B cell (primary cell): ENCODE results near the gene RAB22A. TPM values are rescaled to one million over a fixed set of nuclear protein-coding genes. Genes with fewer than 3 reads are reported as not detected.

Experiments used
- ATAC-seq: fragments of 200-7000 bp; cut with Tn5 transposase; one replicate; pipeline ENCODE4 v1.10.0; 2021; ENCODE audit warnings: low read depth, mild to moderate bottlenecking, moderate number of reproducible peaks, moderate library complexity
- CTCF ChIA-PET: fragments of 350-600 bp; sonication (Branson Sonifier 250); formaldehyde crosslinking; loops from one replicate; lab custom pipeline; 2021; ENCODE audit warnings: antibody characterized with exemption, inconsistent platforms; lab: Charles Lee
- POLR2A ChIA-PET: fragments of 350-600 bp; sonication (Branson Sonifier 250); formaldehyde crosslinking; loops from one replicate; lab custom pipeline; 2021; ENCODE audit warnings: antibody characterized with exemption; lab: Charles Lee
- DNase-seq: peaks from one replicate; pipeline ENCODE4 v3.0.0; 2013
- H2AFZ ChIP-seq: 2 replicates; pipeline ENCODE4 v1.6.1; 2012; ENCODE audit warnings: mild to moderate bottlenecking, low read depth, low read length; ENCODE audit not compliant: insufficient read depth, poor library complexity, severe bottlenecking
- H3K27ac ChIP-seq, 2 donors: 1 replicate in 1 of 2; 2 replicates in 1 of 2; pipeline ENCODE4 v1.5.1; 2012 to 2013; ENCODE audit warnings: low read length in 2 of 2, mild to moderate bottlenecking in 2 of 2, moderate library complexity in 1 of 2
- H3K27me3 ChIP-seq, 4 experiments: fragments of 200-600 bp in 1 of 4; sonication (generic) in 1 of 4; replicated peaks in 1 of 4; 1 replicate in 2 of 4; 2 replicates in 2 of 4; pipeline versions ENCODE4 v1.6.1 to v1.7.0; 2013 to 2016; ENCODE audit warnings: low read length in 3 of 4, mild to moderate bottlenecking in 2 of 4, mixed read lengths in 1 of 4, moderate library complexity in 1 of 4; ENCODE audit not compliant: insufficient read depth in 4 of 4, control insufficient read depth in 3 of 4; ENCODE audit errors: control extremely low read depth in 1 of 4
- H3K36me3 ChIP-seq, 2 experiments: replicated peaks in 1 of 2; 1 replicate in 1 of 2; 2 replicates in 1 of 2; pipeline versions ENCODE4 v1.6.1 to v1.7.1; 2013; ENCODE audit warnings: low read length in 1 of 2; ENCODE audit not compliant: insufficient read depth in 2 of 2, control insufficient read depth in 1 of 2; ENCODE audit errors: control extremely low read depth in 1 of 2, extremely low read depth in 1 of 2
- H3K4me1 ChIP-seq, 2 donors: fragments of 200-600 bp in 1 of 2; sonication (generic) in 1 of 2; 1 replicate in 1 of 2; 2 replicates in 1 of 2; pipeline versions ENCODE4 v1.5.1 to v1.6.1; 2013 to 2017; ENCODE audit warnings: low read length in 2 of 2; ENCODE audit not compliant: control insufficient read depth in 2 of 2, insufficient read depth in 2 of 2
- H3K4me2 ChIP-seq: replicated peaks from 2 replicates; pipeline ENCODE3; 2012; ENCODE audit warnings: mild to moderate bottlenecking, low read depth, low read length; ENCODE audit not compliant: poor library complexity, severe bottlenecking
- H3K4me3 ChIP-seq, 5 experiments: fragments of 200-600 bp in 1 of 5; sonication (generic) in 1 of 5; 1 replicate in 3 of 5; 2 replicates in 2 of 5; pipeline versions ENCODE4 v1.5.1 to v1.7.0; 2011 to 2016; ENCODE audit warnings: low read length in 4 of 5, mild to moderate bottlenecking in 4 of 5, low read depth in 2 of 5, control low read depth in 1 of 5, moderate library complexity in 1 of 5; ENCODE audit not compliant: insufficient read depth in 1 of 5; ENCODE audit errors: control extremely low read depth in 1 of 5, extremely low read depth in 1 of 5
- H3K79me2 ChIP-seq: fragments of 200-600 bp; sonication (generic); one replicate; pipeline ENCODE4 v1.6.0; 2016; ENCODE audit warnings: low read length; ENCODE audit not compliant: control insufficient read depth, insufficient read depth
- H3K9ac ChIP-seq: fragments of 200-600 bp; sonication (generic); 2 replicates; pipeline ENCODE4 v1.6.1; 2017; ENCODE audit warnings: mild to moderate bottlenecking, low read length, moderate library complexity
- H3K9me3 ChIP-seq, 3 donors: one replicate each; pipeline versions ENCODE4 v1.6.1 to v1.7.1; 2013; ENCODE audit warnings: low read length in 2 of 3; ENCODE audit not compliant: control insufficient read depth in 2 of 3, insufficient read depth in 1 of 3; ENCODE audit errors: control extremely low read depth in 1 of 3
- H4K20me1 ChIP-seq: 2 replicates; pipeline ENCODE4 v1.6.0; 2012; ENCODE audit warnings: mild to moderate bottlenecking, low read length; ENCODE audit not compliant: insufficient read depth, control insufficient read depth, poor library complexity, severe bottlenecking
- H3K27ac Mint-ChIP-seq: one replicate; pipeline ENCODE4 v1.8.0; 2021; ENCODE audit warnings: mixed read lengths
- H3K27me3 Mint-ChIP-seq: one replicate; pipeline ENCODE4 v1.8.0; 2021; ENCODE audit warnings: mixed read lengths
- H3K4me1 Mint-ChIP-seq: one replicate; pipeline ENCODE4 v1.8.0; 2021; ENCODE audit warnings: mixed read lengths
- H3K4me3 Mint-ChIP-seq: one replicate; pipeline ENCODE4 v1.8.0; 2021; ENCODE audit warnings: mixed read lengths
- H3K9me3 Mint-ChIP-seq: one replicate; pipeline ENCODE4 v1.8.0; 2022; ENCODE audit warnings: mixed read lengths; ENCODE audit not compliant: insufficient read depth
- EZH2 ChIP-seq: IDR thresholded peaks from 2 replicates; pipeline ENCODE4 v1.6.1; 2012; ENCODE audit warnings: borderline replicate concordance, low read depth, mild to moderate bottlenecking, moderate library complexity, low read length; ENCODE audit not compliant: insufficient read depth, poor library complexity, severe bottlenecking
- WGBS: methylation state at CpG from one replicate; pipeline ENCODE4 v1.1.5; 2013; ENCODE audit warnings: missing lambda C conversion rate; ENCODE audit not compliant: insufficient coverage; 5-methylcytosine and 5-hydroxymethylcytosine counted together
- intact Hi-C: fragments of 100-400 bp; cut with micrococcal nuclease; formaldehyde crosslinking; loops from one replicate; pipeline ENCODE4 v1.10.0; 2022
- polyA plus RNA-seq: library from polyadenylated mRNA; depleted of rRNA; stranded (reverse); fragments of >200 nt; gene quantifications from 2 replicates; pipeline ENCODE4 v1.2.3, GENCODE V29; 2012
- total RNA-seq, 2 donors: library from RNA; stranded (reverse); fragments of 120-200 nt in 1 of 2; gene quantifications; 1 replicate in 1 of 2; 2 replicates in 1 of 2; pipeline versions ENCODE4 v1.2.3 to v1.2.4, GENCODE V29; 2013 to 2022
- TF ChIP-seq, protein P1 (sequence below): fragments of 200-600 bp; IDR thresholded peaks from one replicate; pipeline ENCODE4 v1.8.0; 2022; ENCODE audit warnings: antibody characterized with exemption, mild to moderate bottlenecking

Gene RAB22A
- total and polyA plus RNA-seq, 2 donors (not counting 1 experiment from before 2014, with no cell fraction given) = 7.5 to 21.1 TPM

DNA sequence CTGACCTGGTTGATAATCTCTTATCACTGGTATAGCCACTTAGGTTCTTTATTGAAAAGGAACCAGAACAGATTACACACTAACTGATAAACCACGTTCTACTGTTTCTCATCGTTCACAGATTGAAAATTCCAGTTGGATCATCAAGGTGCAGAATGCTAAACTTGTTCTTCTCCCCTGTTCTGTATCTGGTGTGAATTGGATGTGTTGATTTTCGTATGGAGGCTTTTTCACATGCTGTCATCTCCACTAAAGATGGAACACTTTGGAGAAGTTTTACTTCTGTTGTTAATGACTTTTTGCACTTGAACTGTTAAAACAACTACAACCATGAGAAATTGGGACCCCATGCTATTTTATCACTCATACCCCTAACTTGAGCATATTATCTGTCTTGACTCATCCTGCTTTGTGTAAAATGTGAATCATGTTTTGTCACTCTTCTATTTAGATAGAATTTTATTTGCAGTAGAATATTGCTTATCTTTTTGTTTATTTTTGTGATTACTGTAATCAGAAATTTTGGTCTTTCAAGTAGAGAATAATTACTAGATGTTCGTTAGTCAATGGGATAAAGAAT is 97.0 kb downstream of the RAB22A start:
- no peak overlapping the region for H3K27ac Mint-ChIP-seq
- H3K4me3 Mint-ChIP-seq = no peak overlapping the region
- ATAC-seq (no peak), DNase-seq (no peak)
- Histone ChIP-seq H3K4me3 (no peak overlapping the region), H3K4me2 (no peak overlapping the region), H2AFZ (no peak overlapping the region), H3K27ac (no peak overlapping the region), H3K9ac (no peak overlapping the region), H4K20me1 (peaks cover 76% of the 10 kb centered on the region), H3K79me2 (peaks cover 97% of the 10 kb centered on the region), H3K9me3 (no peaks in the 10 kb centered on the region), H3K27me3 (no peaks in the 10 kb centered on the region), H3K4me1 (peaks cover 34% of the 10 kb centered on the region in 2 donors), H3K36me3 (peaks cover 0 to 3% of the 10 kb centered on the region in 2 experiments)
- CTCF ChIA-PET = no interaction called here
- no CpG with 5 or more reads among the region's 4 CpGs for WGBS
- TF ChIP-seq, protein P1, sequence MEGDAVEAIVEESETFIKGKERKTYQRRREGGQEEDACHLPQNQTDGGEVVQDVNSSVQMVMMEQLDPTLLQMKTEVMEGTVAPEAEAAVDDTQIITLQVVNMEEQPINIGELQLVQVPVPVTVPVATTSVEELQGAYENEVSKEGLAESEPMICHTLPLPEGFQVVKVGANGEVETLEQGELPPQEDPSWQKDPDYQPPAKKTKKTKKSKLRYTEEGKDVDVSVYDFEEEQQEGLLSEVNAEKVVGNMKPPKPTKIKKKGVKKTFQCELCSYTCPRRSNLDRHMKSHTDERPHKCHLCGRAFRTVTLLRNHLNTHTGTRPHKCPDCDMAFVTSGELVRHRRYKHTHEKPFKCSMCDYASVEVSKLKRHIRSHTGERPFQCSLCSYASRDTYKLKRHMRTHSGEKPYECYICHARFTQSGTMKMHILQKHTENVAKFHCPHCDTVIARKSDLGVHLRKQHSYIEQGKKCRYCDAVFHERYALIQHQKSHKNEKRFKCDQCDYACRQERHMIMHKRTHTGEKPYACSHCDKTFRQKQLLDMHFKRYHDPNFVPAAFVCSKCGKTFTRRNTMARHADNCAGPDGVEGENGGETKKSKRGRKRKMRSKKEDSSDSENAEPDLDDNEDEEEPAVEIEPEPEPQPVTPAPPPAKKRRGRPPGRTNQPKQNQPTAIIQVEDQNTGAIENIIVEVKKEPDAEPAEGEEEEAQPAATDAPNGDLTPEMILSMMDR = no peak
- TF ChIP-seq EZH2 = no peak
- peaks cover 38% of the 10 kb centered on the region for H3K4me1 Mint-ChIP-seq
- no peaks in the 10 kb centered on the region for H3K27me3 Mint-ChIP-seq
- POLR2A ChIA-PET = no interaction called here
- H3K9me3 Mint-ChIP-seq = no peaks in the 10 kb centered on the region
- intact Hi-C loops = no loop called here

- no peak overlapping the region for H3K9ac ChIP-seq
Observed at GRCh38 chr20:58407201-58407873, 97.8 kb downstream of the RAB22A start.

More at GRCh38 chr20:58407201-58407873, 97.8 kb downstream of the RAB22A start:
- Histone ChIP-seq H3K9me3 (no peaks in the 10 kb centered on the region), H4K20me1 (peaks cover 76% of the 10 kb centered on the region), H3K4me2 (peak overlapping the region; percentile 19), H3K36me3 (peaks cover 0 to 3% of the 10 kb centered on the region in 2 experiments), H2AFZ (no peak overlapping the region), H3K27me3 (no peaks in the 10 kb centered on the region), H3K4me1 (peaks cover 25 to 26% of the 10 kb centered on the region in 2 donors), H3K79me2 (peaks cover 97% of the 10 kb centered on the region), H3K4me3 (no peak overlapping the region), H3K27ac (no peak overlapping the region)
- Mint-ChIP-seq H3K27ac (no peak overlapping the region), H3K27me3 (no peaks in the 10 kb centered on the region), H3K9me3 (no peaks in the 10 kb centered on the region), H3K4me3 (no peak overlapping the region), H3K4me1 (peaks cover 38% of the 10 kb centered on the region)
- intact Hi-C loops = no loop called here
- ATAC-seq = no peak
- DNase-seq = no peak
- no CpG with 5 or more reads among the region's 4 CpGs for WGBS
- POLR2A ChIA-PET = interaction anchor here (0.8 kb wide), 1 partner anchor 14 kb away, joined by 3 read pairs; no protein-coding TSS in a partner anchor
- TF ChIP-seq EZH2 = no peak
- TF ChIP-seq, protein P1 = no peak
- CTCF ChIA-PET = interaction anchor here (0.7 to 1.8 kb wide), 3 partner anchors 18 to 415 kb away, joined by 3 to 4 read pairs (median 3); partner anchors contain the start of gene VAPB
